ENCODE results near the gene STX3. TPM values are rescaled to one million over a fixed set of nuclear protein-coding genes. Genes with fewer than 3 reads are reported as not detected.

Gene STX3
- total and polyA plus RNA-seq, 2 of the 4 experiments (the other 2 are of a cell fraction) = 5.0 to 5.4 TPM

DNA sequence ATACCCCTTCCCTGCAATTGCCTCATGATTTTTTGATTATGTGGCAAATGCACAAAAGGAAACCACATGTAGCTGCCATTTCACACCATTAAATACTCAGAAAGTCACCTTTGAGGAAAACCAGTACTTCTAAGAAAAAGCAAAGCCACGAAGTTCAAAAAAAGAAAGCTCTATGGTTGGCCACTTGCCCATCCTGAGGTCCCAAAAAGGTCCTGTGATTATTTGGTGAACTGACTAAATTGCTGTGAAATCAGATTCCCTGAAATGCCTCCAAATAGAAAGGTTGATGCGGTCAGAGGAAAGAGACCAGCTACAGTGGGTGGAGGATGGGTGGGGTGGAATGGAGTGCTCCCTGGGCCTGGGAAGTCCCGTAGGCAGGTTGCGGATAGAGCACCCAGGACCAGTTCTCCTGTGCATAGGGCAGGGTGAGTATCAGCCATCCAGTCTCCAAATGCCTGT, 28.5 kb downstream of the STX3 start:
- in situ Hi-C loops (cut with MboI; ENCODE audit: low sequenced_read_pairs) (no loop called here), dilution Hi-C loops (cut with HindIII; ENCODE audit: low sequenced_read_pairs, unreplicated experiment) (no loop called here), intact Hi-C loops (cut with micrococcal nuclease) (no loop called here)
- Histone ChIP-seq H3K4ac (ENCODE audit: low read depth, low read length) (no peak overlapping the region), H2AK5ac (ENCODE audit: low read depth, low read length) (no peak overlapping the region), H2BK5ac (ENCODE audit: low read depth, low read length, poor library complexity, severe bottlenecking) (no peak overlapping the region), H3K27ac (ENCODE audit: insufficient read depth, low read length) (no peak overlapping the region), H3K4me3 (ENCODE audit: insufficient read depth, low read depth, low read length) (no peak overlapping the region), H3K23ac (ENCODE audit: low read depth, low read length) (no peak overlapping the region), H4K8ac (ENCODE audit: low read depth in 2 of 2, low read length in 2 of 2) (no peak overlapping the region), H2BK15ac (ENCODE audit: low read depth, low read length) (no peak overlapping the region), H2AFZ (replicated peaks; ENCODE audit: low read length, poor library complexity) (no peak overlapping the region), H2AK9ac (replicated peaks; ENCODE audit: low read depth, low read length, poor library complexity) (no peak overlapping the region), H3K18ac (ENCODE audit: low read depth, low read length) (no peak overlapping the region), H4K20me1 (ENCODE audit: insufficient read depth, low read length) (no peaks in the 10 kb centered on the region; the same call in 1 of the 2 replicates), H3K9me1 (ENCODE audit: insufficient read depth, low read length) (peaks cover 11% of the 10 kb centered on the region; the same call in 1 of the 2 replicates), H3K4me1 (ENCODE audit: control insufficient read depth, insufficient read depth, low read length) (peaks cover 6% of the 10 kb centered on the region), H2BK20ac (ENCODE audit: low read depth, low read length) (no peak overlapping the region), H3K9ac (ENCODE audit: low read depth, low read length) (no peak overlapping the region), H4K91ac (ENCODE audit: insufficient read depth, low read depth, low read length) (no peak overlapping the region), H3K4me2 (ENCODE audit: low read depth, low read length) (no peak overlapping the region), H3K9me3 (ENCODE audit: control insufficient read depth, insufficient read depth, low read length) (no peaks in the 10 kb centered on the region), H2BK120ac (ENCODE audit: low read depth, low read length) (no peak overlapping the region), H3K14ac (replicated peaks; ENCODE audit: low read depth, low read length) (no peak overlapping the region), H3K36me3 (ENCODE audit: control insufficient read depth, insufficient read depth, low read length) (no peaks in the 10 kb centered on the region), H4K5ac (ENCODE audit: low read depth, low read length) (no peak overlapping the region), H3K79me1 (ENCODE audit: low read depth in 1 of 2, low read length in 2 of 2) (peaks cover 0 to 6% of the 10 kb centered on the region in 2 experiments; a peak in 1 of 4 replicates), H3K56ac (ENCODE audit: extremely low read depth, insufficient read depth, low read length) (no peak overlapping the region), H3K27me3 (ENCODE audit: control insufficient read depth, insufficient read depth, low read length) (no peaks in the 10 kb centered on the region)
- TF ChIP-seq SMC3 (IDR thresholded peaks at IDR 0.05; ENCODE audit: low read depth, low read length) = no peak
- TF ChIP-seq MXI1 (IDR thresholded peaks at IDR 0.05; ENCODE audit: borderline replicate concordance, low read depth, low read length) = no peak
- no peak for TF ChIP-seq MAFK (IDR thresholded peaks at IDR 0.05; ENCODE audit: low read depth, low read length)
- no peak for TF ChIP-seq POLR2A (IDR thresholded peaks at IDR 0.05; ENCODE audit: low read depth, low read length)
- no peak for TF ChIP-seq RCOR1 (IDR thresholded peaks at IDR 0.05; ENCODE audit: insufficient replicate concordance, low read length)
- no peak for TF ChIP-seq CHD1 (IDR thresholded peaks at IDR 0.05; ENCODE audit: low read depth, low read length)
- TF ChIP-seq BHLHE40 (IDR thresholded peaks at IDR 0.05; ENCODE audit: low read depth, low read length) = no peak
- no peak for TF ChIP-seq RAD21 (IDR thresholded peaks at IDR 0.05; ENCODE audit: low read length)
- TF ChIP-seq FOS (IDR thresholded peaks at IDR 0.05; ENCODE audit: low read depth, low read length) = no peak
- TF ChIP-seq, protein P1, sequence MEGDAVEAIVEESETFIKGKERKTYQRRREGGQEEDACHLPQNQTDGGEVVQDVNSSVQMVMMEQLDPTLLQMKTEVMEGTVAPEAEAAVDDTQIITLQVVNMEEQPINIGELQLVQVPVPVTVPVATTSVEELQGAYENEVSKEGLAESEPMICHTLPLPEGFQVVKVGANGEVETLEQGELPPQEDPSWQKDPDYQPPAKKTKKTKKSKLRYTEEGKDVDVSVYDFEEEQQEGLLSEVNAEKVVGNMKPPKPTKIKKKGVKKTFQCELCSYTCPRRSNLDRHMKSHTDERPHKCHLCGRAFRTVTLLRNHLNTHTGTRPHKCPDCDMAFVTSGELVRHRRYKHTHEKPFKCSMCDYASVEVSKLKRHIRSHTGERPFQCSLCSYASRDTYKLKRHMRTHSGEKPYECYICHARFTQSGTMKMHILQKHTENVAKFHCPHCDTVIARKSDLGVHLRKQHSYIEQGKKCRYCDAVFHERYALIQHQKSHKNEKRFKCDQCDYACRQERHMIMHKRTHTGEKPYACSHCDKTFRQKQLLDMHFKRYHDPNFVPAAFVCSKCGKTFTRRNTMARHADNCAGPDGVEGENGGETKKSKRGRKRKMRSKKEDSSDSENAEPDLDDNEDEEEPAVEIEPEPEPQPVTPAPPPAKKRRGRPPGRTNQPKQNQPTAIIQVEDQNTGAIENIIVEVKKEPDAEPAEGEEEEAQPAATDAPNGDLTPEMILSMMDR (conservative IDR thresholded peaks at IDR 0.05; ENCODE audit: low read depth, low read length) = no peak
- TF ChIP-seq RFX5 (IDR thresholded peaks at IDR 0.05; ENCODE audit: low read depth, low read length) = no peak
- TF ChIP-seq, protein P2, sequence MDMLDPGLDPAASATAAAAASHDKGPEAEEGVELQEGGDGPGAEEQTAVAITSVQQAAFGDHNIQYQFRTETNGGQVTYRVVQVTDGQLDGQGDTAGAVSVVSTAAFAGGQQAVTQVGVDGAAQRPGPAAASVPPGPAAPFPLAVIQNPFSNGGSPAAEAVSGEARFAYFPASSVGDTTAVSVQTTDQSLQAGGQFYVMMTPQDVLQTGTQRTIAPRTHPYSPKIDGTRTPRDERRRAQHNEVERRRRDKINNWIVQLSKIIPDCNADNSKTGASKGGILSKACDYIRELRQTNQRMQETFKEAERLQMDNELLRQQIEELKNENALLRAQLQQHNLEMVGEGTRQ (IDR thresholded peaks at IDR 0.05; ENCODE audit: low read depth, low read length) = no peak
- ATAC-seq (ENCODE audit: low read depth) = no peak
- DNase-seq = no peak
- WGBS, 2 experiments (ENCODE audit: extremely low coverage in 2 of 2, insufficient read length in 1 of 2) = 100% methylated on average over 1 of the region's 4 CpGs; no CpG with 5 or more reads in 1 of the 2 experiments
- ChIA-PET CTCF (no interaction called here), POLR2A (ENCODE audit: unreplicated experiment) (no interaction called here)
- no TSS peak for BruUV-seq (replicated peaks)
